GM12872 (cell line): ENCODE data around the gene PARD6G.

Experiments used
- CTCF ChIP-seq: IDR thresholded peaks from 3 replicates; pipeline ENCODE4 v1.5.1; 2011; ENCODE audit warnings: low read depth, mild to moderate bottlenecking, low read length, moderate library complexity; ENCODE audit not compliant: insufficient read depth

The PARD6G gene

DNA sequence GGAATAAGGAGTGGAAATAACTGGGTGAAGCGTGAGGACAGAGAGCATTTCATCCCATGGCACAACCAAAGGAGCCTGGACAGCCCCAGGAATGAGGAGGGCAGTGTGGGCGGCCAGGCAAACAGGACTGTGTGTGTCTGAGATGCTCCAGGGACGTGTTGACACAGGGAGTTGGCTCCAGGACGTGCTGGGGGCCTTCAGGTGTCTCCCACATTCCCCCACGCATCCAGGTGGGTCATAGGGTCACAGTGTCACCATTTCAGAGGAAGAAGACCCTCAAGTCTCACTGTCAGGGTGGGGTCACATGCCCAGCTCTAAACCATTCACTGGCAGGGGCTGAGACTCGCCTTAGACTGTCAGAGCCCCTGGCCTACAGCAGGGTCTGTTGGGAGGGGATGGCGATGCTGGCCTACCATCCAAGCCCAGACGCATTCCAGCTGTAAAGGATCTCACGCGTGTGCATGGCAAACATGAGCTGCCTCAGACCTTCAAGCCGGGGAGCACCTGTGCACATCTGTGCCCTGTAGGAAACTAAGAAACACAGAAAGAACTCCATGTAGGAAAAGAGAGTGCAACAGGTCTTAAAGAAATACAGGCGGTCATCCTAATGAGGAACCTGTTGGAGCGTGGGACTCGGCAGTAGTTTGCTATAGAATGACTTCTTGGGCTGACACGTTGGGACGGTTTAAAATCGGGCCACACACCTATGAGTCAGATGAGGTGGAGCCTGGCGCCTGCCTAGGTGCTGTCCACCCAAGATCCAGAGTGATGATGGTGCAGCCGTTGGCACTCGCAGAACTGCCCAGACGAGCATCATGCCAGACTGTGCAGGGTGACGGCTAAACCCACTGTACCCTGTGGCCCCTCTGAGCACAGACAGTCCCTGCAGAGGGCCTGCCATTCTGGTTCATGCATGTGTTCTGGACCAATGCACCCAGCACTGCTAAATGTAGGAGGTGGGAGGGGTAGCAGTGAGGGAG lies 17.3 kb downstream of the PARD6G start:
- TF ChIP-seq CTCF, result no peak

- no peak for TF ChIP-seq CTCF
Measured at GRCh38 chr18:80229363-80229762, 18.0 kb downstream of the PARD6G start.

DNA sequence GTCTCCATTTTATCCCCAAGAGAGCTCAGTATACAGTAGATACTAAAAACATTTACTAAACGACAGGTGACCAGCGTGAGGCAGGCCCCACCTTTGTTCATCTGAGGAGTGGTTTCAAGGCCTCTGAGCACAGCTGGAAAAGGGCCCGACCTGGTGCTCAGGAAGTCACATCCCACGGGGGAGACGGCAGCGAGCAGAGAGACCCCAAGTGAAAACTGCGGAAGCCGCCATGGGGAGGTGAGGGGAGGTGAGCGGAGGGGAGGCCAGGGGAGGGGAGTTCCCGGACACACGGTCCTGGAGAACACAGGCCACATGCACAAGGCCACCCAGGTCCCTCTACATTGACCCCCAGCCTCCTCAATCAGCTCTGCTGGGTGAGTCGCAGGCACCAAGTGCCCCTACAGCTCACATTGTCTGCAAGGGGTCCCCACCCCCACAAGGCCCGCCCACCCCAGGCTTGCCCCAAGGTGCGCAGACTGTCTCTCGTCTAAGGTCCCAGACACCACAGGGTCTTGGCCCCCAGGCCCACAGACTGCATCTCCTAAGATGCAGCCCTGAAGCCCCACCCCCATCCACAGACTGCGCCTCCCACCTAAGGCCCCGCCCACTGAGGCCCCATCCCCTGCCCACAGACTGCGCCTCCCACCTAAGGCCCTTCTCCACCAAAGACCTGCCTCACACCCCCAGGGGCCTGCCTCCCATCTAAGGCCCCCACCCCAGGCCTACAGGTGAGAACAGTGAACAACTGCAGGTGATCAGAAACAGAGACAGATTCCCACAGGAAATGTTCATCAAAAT lies 19.1 kb downstream of the PARD6G start:
- no peak for TF ChIP-seq CTCF

DNA sequence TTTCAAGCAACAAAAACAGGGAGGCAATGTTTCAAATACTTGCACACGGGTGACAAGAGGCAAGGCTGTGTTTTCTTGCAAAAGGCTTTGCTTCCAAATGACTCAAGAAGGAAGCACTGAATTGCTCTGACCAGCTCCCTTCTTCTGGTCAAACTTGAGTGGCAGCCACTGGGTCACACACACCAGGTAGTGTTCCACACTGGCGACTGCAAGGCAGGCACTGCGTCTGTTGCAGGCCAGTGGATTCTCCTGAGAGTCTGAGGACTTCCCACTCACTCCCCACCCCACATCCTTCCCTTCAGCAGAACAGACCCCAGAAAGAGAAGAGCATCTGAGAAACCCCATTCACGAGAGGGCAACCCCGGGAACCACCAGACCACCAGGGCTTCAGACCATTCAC lies 19.8 kb downstream of the PARD6G start:
- no peak for TF ChIP-seq CTCF

DNA sequence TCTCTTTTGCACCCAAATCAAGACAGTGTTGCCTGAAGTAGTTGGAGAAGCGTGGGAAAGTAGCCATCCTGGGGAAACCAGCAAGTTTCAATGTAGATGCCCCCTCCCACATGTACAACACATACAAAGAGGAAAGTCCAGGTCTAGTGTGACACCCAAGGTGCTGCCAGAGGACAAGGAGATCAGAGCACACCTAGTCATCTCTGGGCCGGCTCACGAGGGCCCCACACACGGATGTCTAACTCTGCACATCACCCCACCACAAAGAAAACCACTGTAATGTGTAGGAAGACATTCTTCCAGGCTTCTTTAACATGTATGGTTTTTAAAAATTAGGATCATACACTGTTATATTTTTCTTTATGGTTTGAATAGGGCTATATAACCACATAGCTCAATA lies 21.6 kb downstream of the PARD6G start:
- no peak for TF ChIP-seq CTCF

DNA sequence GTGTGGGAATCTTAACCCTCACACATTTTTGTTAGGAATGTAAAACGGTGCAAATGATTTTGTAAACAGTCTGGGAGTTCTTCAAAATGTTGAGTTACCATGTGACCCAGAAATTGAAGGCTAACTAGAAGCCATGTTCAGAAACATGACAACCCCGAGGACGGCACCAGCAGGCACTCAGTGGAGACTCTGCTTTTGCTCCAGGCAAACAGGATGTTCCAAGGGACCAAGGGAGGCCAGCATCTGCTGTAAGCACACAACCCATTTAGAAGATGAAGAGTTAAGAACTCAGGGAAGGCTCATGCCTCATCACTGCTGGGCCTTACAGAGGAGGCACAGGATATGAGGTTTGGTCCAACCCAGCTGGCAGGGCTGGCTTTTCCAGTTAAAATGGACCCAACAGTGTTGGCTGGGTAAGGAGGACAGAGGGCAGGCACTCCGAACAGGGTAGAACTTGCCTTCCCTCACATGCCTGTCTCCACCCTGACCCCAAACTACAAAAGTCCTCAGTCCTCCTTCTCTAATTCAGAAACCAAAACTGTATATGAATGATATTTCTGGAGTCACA lies 23.6 kb downstream of the PARD6G start:
- TF ChIP-seq CTCF, result no peak
